NT2/D1 (cell line): ENCODE measurements around the gene ACACA.

ENCODE experiments used
- SUZ12 ChIP-seq: IDR thresholded peaks from 2 replicates; pipeline ENCODE4 v1.6.1; 2011; ENCODE audit not compliant: insufficient read length, insufficient read depth; ENCODE audit errors: extremely low read depth
- YY1 ChIP-seq: IDR thresholded peaks from 2 replicates; pipeline ENCODE4 v1.6.1; 2011; ENCODE audit not compliant: insufficient read length, insufficient read depth
- ZNF274 ChIP-seq: IDR thresholded peaks from 2 replicates; pipeline ENCODE4 v1.6.1; 2011; ENCODE audit warnings: mild to moderate bottlenecking, low read depth, low read length

DNA sequence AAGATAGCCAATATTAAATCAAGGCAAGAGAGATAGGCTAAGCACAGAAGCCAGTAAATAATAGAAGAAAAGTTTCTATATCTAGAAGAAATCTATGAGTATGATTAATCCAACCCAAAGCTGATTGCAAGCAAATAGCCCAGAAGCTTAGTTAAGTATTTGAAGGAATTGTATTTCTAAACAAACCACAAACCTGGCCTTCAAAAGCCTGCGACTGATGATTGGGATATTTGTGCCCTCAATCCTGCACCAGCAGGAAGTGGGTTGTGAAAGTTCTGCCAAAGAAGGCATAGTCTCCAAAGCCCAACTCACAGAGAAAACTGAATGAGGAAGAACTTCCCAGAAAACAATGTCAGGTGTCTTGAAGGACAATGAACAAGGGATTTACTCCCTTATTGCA, 145.3 kb downstream of the ACACA start:
- TF ChIP-seq SUZ12 (no peak), YY1 (no peak), ZNF274 (no peak)
